Calu3 (cell line): Measurements from ENCODE around the gene MKNK1. TPM values are rescaled to one million over a fixed set of nuclear protein-coding genes. Genes with fewer than 3 reads are reported as not detected.

ENCODE experiments used
- BruUV-seq: library from RNA; stranded (reverse); fragments of 400-500 nt; replicated peaks from 2 replicates; lab custom pipeline; 2021; lab: Mats Ljungman, UMichigan
- CTCF ChIA-PET: fragments of 300-600 bp; sonication (Branson Sonifier 250); formaldehyde crosslinking; loops from one replicate; lab custom pipeline; 2022; ENCODE audit warnings: antibody characterized with exemption; lab: Charles Lee
- DNase-seq: peaks from one replicate; pipeline ENCODE4 v3.0.0; 2022
- H3K27ac Mint-ChIP-seq: one replicate; pipeline ENCODE4 v1.8.0; 2022; ENCODE audit warnings: mixed read lengths; ENCODE audit not compliant: unreplicated experiment
- H3K27me3 Mint-ChIP-seq: one replicate; pipeline ENCODE4 v1.8.0; 2022; ENCODE audit warnings: mixed read lengths; ENCODE audit not compliant: unreplicated experiment
- H3K36me3 Mint-ChIP-seq: one replicate; pipeline ENCODE4 v1.8.0; 2022; ENCODE audit warnings: mild to moderate bottlenecking, moderate library complexity, mixed read lengths; ENCODE audit not compliant: insufficient read depth, unreplicated experiment
- H3K4me1 Mint-ChIP-seq: one replicate; pipeline ENCODE4 v1.8.0; 2022; ENCODE audit warnings: mild to moderate bottlenecking, low read depth, mixed read lengths; ENCODE audit not compliant: unreplicated experiment
- H3K4me3 Mint-ChIP-seq: one replicate; pipeline ENCODE4 v1.8.0; 2022; ENCODE audit warnings: mild to moderate bottlenecking, low read depth, moderate library complexity, mixed read lengths; ENCODE audit not compliant: unreplicated experiment
- H3K9me3 Mint-ChIP-seq: one replicate; pipeline ENCODE4 v1.8.0; 2022; ENCODE audit warnings: low read depth, mixed read lengths; ENCODE audit not compliant: unreplicated experiment
- intact Hi-C: fragments of 100-400 bp; cut with micrococcal nuclease; formaldehyde crosslinking; loops from one replicate; pipeline ENCODE4 v1.10.0; 2022; ENCODE audit not compliant: unreplicated experiment
- total RNA-seq: library from RNA; stranded (reverse); gene quantifications from 2 replicates; pipeline ENCODE4 v1.2.3, GENCODE V29; 2022
- TF ChIP-seq, protein P1 (sequence below): fragments of 200-600 bp; IDR thresholded peaks from one replicate; pipeline ENCODE4 v1.8.0; 2022; ENCODE audit warnings: antibody characterized with exemption; ENCODE audit not compliant: unreplicated experiment

MKNK1 gene
- total RNA-seq, 1 experiment from 2014 or later, result 29.6 TPM

DNA sequence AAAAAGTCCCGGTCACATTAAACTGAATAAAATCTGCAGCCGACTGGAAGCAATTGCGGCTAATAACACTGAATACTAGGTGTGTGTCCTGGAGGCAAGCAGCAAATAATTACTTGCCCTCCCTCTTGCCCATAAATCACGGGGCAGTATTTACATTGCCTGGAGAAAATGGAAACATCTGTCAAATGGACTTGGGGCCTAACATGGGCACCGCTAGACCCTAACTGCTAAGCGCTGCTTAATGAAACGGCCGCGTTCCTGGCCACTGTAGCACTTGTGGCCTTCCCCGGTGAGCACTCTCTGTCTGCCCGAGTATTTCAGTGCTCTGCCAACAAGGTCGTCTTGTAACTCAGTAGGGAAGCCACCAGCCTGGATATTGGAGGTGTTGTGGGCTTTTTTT lies 28.8 kb downstream of the MKNK1 start:
- TF ChIP-seq, protein P1, sequence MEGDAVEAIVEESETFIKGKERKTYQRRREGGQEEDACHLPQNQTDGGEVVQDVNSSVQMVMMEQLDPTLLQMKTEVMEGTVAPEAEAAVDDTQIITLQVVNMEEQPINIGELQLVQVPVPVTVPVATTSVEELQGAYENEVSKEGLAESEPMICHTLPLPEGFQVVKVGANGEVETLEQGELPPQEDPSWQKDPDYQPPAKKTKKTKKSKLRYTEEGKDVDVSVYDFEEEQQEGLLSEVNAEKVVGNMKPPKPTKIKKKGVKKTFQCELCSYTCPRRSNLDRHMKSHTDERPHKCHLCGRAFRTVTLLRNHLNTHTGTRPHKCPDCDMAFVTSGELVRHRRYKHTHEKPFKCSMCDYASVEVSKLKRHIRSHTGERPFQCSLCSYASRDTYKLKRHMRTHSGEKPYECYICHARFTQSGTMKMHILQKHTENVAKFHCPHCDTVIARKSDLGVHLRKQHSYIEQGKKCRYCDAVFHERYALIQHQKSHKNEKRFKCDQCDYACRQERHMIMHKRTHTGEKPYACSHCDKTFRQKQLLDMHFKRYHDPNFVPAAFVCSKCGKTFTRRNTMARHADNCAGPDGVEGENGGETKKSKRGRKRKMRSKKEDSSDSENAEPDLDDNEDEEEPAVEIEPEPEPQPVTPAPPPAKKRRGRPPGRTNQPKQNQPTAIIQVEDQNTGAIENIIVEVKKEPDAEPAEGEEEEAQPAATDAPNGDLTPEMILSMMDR, result no peak
- H3K27ac Mint-ChIP-seq, result no peak overlapping the region
- intact Hi-C loops, result no loop called here
- no peaks in the 10 kb centered on the region for H3K4me1 Mint-ChIP-seq
- BruUV-seq, result no TSS peak
- H3K27me3 Mint-ChIP-seq, result no peaks in the 10 kb centered on the region
- no peak for DNase-seq
- H3K9me3 Mint-ChIP-seq, result no peaks in the 10 kb centered on the region
- peaks cover 4% of the 10 kb centered on the region for H3K36me3 Mint-ChIP-seq
- H3K4me3 Mint-ChIP-seq, result no peak overlapping the region
- CTCF ChIA-PET, result no interaction called here

DNA sequence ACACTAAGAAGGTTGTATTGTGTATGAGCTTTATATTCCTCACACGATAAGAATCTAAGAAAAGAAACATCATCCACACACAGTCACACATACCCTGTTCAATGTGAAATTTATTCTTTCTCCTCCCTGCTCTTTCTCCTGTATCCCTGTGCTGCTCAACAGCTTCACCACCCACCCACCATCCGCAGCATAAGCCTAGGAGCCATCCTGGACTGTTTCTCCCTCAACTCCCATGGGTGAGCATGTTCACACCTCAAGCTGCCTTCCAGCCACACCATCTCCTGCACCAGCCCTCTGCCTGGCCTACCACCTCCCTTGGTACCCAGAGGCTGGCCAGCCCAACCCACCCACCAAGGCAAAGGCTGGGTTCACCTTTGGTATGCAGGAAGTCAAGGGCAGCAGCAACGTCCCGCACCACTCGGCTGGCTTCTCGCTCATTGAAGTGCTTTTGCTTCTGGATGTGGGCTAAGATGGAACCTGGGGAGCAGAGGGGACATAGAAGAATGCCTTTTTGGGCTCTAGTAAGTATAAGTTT lies 32.3 kb downstream of the MKNK1 start:
- intact Hi-C loops, result no loop called here

DNA sequence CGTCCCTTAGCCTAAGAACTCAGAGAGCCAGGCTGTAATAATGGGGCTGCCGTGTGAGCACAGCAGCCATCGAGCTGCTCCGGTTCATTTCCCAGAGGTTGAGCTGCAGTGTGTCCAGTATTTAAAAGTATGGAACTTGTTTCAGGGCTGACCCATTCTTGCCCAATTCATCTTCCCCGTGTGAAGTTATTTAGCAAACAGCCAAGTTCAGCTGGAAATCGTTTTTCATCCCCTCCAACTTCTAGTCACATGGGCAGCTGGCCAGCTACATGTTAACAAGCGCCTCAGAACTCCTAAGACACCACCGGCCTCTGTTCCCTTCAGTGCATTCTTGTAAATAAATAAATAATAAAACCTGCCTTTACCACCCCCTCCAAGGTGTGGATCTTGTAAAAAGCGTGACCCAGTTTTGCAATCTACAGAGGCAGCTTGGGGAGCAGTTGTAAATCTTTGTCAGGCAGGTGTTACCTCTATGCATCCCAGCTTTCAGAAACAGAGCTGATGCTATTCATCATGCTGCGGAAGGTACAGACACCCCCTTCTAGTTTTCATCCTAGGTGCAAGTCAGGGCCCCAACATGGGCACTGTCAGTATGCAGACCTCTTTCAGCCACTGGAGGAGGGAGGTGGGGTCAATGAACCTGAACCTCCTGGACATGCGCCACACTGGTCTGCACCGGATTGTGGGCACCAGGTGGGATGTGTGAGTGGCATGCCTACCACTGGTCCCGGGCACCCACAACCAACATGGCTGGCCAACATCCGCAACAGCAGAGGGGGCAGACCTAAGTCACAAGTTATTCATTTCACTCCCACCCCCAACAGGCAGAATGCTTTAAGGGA lies 34.0 kb downstream of the MKNK1 start:
- no peak for DNase-seq
- Mint-ChIP-seq H3K4me1 (no peaks in the 10 kb centered on the region), H3K36me3 (peaks cover 4% of the 10 kb centered on the region), H3K4me3 (no peak overlapping the region), H3K27ac (no peak overlapping the region), H3K27me3 (no peaks in the 10 kb centered on the region), H3K9me3 (no peaks in the 10 kb centered on the region)
- no TSS peak for BruUV-seq
- intact Hi-C loops, result no loop called here
- TF ChIP-seq, protein P1, result no peak
- CTCF ChIA-PET, result no interaction called here

More for the DNA sequence above, 32.3 kb downstream of the MKNK1 start:
- Mint-ChIP-seq H3K9me3 (no peaks in the 10 kb centered on the region), H3K4me3 (no peak overlapping the region), H3K27me3 (no peaks in the 10 kb centered on the region), H3K27ac (no peak overlapping the region), H3K36me3 (peaks cover 9% of the 10 kb centered on the region), H3K4me1 (no peaks in the 10 kb centered on the region)
- CTCF ChIA-PET, result no interaction called here
- DNase-seq, result no peak
- TF ChIP-seq, protein P1, result no peak
- no TSS peak for BruUV-seq

DNA sequence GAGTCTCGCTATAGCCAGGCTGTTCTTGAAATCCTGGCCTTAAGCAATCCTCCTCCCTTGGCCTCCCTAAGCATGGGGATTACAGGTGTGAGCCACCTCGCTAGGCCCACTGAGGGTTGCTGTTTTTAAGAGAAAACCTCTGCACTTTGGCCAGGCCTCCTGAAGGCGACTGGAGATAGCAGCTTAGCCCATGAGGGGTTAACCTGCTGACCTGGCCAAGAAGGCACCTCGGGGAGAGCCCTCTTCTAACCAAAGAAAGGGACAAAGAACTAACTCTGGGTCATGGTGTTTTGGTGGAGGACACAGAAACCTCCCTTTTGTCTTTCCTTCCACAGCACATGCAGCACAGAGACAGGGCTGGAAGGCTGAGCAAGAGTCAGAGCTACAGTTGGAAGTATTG lies 35.0 kb downstream of the MKNK1 start:
- TF ChIP-seq, protein P1, result no peak
- no peak for DNase-seq
- no peaks in the 10 kb centered on the region for H3K4me1 Mint-ChIP-seq
- H3K27ac Mint-ChIP-seq, result no peak overlapping the region
- no peaks in the 10 kb centered on the region for H3K9me3 Mint-ChIP-seq
- H3K4me3 Mint-ChIP-seq, result no peak overlapping the region
- intact Hi-C loops, result no loop called here
- CTCF ChIA-PET, result no interaction called here
- no TSS peak for BruUV-seq
- H3K27me3 Mint-ChIP-seq, result no peaks in the 10 kb centered on the region
- H3K36me3 Mint-ChIP-seq, result peaks cover 4% of the 10 kb centered on the region
